Activated T-cell treated with anti-CD3 and anti-CD28 coated beads for 24 hours (primary cell): Measurements from ENCODE around the gene CACNA2D1.

Source experiments
- DNase-seq: peaks from one replicate; pipeline ENCODE4 v3.0.0-alpha.2; 2020; ENCODE audit warnings: low read depth

Gene CACNA2D1

DNA sequence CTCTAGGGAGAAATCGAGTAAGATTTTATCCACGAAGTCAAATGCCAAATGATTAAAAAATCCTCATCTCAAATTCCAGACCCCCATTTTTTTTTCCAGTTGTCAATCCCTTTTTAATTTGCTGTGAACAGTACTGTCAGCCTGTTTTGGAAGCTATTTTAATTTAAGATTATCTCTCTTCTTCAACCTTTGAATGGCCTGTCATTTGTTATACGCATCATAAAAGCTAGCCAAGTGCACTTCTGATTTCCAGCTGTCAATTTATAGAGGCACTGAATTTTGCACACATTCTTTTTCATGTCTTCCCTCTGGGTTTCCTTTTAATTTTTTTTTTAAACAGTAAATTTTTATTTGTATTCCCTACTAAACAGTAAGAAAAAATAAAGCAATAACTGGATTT, 337.4 kb downstream of the CACNA2D1 start:
- no peak for DNase-seq

DNA sequence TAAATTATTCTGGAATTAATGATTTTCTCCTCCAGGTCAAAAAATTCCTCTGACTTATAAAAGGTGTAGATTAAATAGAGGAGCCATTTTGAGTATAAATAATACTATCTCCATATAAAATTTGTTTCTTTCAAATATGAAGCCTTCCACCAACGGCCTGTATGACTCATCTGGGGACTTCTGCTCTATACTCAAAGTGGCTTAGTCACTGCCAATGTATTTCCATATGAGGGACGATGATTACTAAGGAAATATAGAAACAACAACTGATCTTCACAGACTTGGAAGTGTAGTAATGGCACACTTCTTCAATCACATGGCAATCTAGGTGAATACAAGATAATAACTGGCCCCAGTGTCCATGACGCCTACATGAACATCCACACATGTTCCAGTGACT, 338.1 kb downstream of the CACNA2D1 start:
- no peak for DNase-seq

DNA sequence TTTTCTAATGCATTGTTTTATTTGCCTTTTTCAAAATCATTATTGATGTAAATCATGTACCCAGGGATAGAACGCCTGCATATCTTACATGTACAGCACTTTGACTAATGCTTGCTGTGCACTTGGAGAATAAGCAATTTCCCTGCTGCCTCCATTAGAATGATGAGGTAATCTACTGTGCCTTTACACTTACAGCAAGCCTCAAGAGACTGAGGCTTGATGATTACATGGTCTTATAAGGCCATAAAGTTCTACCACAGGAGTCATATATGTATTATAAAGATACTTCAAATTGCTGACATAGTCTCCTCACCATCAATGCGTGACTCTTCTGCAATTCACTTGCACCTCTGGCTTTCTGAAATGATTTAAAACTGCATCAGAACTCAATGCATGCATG, 345.2 kb downstream of the CACNA2D1 start:
- no peak for DNase-seq

DNA sequence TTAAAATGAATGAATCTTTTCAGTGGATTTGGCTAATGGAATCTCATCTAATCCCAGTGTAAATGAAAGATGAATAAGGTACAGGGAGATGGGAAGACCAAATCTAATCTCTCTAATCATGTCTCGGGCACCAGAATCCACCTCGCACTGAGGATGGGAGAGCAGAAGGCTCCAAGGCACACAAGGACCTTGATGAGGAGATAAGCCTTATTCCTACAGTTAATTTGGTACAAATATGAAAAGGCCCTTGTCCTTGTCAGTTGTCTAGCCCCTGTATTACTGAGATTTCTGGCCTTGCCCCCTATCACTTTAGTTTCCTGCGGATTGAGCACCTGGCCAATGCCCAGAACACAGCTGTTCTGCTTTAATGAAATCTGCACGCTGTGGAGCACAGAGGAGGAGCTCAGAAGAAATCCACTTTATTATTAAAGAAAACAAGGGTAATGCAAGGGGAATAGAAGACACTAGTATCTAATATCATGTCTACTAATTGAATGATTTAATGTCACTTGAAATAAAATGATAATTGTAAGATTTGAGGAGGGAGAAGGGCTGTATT, 352.4 kb downstream of the CACNA2D1 start:
- no peak for DNase-seq

DNA sequence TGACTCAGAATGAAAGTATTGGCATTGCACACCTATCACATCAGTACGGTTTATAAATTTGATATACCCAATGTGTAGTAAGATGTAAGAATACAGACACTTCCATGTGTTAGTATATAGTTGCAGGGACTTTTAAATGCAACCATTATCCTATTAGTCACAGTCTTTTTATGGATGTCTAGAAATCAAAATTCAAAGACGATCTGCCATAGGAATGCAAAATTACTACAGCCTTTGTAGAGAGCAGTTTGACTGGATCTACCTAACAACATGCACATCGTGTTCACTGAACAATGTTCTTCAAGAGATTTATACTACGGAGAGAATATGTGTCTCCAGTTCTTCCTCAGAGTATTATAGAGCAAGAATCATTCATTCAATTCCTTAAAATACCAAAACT, 356.5 kb downstream of the CACNA2D1 start:
- no peak for DNase-seq

DNA sequence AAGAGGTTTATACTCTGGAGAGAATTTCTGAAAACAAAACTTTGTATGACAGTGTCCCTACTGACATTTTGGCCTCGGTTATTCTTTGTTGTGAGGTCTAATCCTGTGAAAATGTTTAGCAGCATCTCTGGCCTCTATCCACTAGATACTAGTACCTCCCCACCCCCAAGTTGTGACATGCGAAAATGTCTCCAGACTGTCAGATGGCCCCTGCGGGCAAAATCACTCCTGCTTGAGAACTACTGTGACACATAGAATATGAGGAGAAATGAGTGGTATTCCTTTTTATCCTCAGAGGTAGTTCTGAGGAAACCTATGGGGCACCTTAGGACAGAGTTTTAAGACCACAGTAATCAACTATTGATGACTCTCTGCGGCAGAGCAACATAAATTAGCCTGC, 358.5 kb downstream of the CACNA2D1 start:
- no peak for DNase-seq

DNA sequence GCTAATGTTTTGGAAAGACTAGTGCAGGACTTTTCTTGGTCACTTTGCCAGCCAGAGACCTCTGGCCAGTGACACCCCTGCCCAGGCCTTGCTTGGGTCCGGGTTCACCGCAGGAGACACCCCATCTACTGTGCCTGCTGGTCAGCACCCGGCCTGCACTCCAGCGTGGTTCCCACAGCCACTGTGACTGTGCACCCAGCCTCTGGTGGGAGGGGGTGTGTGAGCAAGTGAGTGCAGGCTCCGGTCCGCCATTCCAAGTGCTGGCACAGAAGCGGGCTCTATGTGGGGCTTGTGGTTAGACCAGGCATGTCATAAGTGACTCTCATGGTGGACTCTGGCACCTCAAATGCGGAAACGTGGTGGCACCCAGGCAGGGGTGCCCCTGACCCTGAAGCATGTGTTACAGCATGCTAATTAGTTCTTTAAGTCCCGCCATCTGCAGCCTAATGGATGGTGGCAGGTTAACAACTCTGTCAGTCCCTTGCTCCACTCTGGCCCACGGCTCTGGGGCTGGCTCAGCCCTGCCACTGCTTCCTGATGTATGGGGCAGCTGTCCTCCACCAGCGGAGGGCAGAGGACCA, 361.8 kb downstream of the CACNA2D1 start:
- DNase-seq: no peak

DNA sequence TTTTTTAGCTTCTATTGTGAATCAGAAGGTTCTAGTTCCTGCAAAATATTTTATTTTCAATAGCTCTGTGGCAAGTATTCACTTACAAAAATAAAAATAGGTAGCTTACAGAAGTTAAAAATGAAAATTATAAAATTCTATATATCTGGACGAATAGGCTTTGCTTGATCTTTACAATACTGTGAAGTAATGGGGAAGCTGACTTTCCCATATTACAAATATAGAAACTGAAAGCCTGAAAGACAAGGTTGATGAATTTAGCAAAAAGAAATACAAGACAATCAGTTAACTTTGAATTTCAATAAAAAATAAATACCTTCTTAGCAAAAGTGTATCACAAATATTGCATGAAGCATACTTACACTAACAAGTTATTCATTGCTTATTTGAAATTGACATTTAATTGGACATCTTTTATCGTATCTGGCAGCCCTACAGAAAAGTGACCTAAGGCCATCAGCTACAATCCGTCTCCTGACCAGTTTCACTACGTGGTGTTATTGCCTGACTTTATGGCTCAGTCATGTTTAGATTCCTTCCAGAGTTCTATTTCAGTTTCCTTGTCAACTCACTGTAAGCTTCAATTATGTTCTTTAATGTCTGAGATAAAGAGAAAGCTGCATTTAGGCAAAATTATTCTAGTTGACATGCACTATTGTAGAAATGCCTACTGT, 363.2 kb downstream of the CACNA2D1 start:
- no peak for DNase-seq

DNA sequence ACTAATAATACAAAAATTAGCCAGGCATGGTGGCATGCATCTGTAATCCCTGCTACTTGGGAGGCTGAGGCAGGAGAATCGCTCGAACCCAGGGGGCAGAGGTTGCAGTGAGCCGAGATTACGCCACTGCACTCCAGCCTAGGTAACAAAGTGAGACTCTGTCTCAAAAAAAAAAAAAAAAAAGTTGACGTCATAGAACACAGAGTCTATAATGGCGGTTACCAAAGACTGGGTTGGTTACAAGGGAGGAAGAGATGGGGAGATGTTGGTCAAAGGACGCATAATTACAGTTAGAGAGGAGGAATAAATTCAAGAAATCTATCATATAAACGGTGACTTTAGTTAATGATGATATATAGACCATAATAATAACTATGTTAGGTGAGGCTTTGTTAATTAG, 364.1 kb downstream of the CACNA2D1 start:
- no peak for DNase-seq

DNA sequence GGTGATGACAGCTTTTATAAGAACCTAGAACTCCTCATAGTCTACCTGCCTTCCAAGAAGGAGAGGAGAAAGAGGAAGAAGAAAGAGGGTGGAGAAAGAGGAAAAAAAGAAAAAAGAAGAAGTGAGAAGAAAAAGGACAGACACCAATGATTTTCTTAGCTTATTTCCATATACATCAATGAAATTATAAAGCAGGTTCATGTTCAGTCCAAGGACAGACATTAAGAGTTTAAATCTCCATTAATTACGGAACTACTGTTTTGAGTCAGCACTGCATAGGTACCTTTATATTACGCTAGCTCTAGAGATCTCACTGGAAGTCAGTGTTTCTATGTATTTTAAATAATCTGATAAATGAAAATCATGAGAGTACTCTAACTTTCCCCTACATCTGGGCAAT, 364.8 kb downstream of the CACNA2D1 start:
- no peak for DNase-seq

DNA sequence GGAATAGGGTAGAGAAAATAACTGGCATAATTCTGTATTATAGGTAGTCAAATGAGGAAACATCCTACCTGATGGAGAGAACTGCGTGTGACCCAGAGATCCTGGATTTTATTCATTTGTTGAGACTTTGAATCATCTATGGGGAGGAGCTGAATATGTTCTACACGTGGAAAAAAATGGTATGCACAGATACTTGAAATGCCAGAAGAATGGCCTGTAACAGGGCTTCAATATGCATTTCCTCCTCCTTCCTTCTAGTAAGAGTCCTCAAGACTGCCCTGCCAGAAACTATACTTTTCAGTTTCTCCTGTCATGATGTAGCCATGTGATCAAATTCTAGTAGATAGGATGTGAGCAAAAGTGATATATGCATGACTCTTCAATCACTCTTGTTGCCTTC, 372.1 kb downstream of the CACNA2D1 start:
- no peak for DNase-seq

DNA sequence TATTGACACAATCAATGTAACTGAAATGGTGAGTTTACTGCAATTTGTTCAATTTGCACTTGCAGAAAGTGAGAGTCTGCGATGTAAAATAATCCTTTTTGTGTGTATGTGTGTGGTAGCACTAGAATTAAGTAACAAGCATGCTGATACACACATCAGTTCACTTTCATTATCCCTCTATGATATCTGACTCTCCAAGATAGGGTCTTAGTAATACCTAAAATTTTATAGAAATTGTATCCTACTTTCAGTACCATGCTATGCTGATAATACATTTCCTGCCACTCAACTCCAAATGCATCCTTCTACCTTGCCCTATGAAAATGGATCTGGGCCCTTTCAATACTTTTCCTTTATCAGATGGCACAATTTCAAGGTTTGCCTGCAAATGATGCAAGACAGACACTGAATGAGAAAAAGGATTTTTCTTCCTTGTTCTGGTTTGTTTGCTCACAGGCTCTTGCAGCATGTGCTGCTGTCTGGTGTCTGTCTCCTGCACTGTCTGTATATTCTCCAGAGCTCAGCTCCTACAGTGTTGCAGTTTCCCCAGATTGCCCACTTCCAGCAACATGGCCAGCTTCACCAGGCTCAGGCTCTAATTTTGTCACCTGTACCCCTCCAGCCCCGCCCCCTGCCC, 375.8 kb downstream of the CACNA2D1 start:
- no peak for DNase-seq

DNA sequence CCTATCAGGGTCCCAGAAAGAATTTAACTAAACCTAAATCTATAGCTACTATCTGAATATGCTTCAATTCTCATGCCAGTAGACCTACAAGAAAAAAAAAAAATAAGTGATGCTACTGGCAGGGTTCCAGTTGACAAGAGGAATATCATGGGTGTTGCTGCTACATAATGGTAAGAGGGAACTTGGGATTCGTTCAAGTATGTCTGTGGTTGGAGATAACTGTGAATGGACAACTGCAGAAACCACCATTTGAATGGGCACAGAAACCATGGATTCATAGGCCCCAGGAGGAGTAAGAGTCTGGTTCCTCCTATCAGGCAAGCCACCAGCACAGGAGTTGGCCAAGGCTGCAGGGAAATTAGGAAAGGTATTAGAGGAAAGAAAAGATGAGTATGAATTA, 386.1 kb downstream of the CACNA2D1 start:
- no peak for DNase-seq

DNA sequence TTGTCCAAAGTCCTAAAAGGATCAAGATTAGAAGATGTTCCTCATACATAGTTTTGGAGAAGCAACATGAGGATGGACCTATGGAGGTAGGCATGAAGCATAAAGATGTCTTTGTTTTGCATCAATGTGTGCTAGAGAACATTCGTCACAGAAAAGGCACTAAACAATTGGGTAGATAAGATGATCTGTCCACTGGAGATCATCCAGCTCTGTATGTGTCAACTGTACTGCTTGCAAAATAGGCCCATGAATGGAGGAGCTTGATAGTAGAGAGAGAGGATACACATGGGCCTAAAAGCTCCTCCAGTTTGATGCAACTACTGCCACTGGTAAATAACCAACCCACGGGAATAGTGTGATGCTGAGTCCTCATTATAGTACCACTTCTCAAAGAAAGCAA, 387.3 kb downstream of the CACNA2D1 start:
- DNase-seq: no peak

DNA sequence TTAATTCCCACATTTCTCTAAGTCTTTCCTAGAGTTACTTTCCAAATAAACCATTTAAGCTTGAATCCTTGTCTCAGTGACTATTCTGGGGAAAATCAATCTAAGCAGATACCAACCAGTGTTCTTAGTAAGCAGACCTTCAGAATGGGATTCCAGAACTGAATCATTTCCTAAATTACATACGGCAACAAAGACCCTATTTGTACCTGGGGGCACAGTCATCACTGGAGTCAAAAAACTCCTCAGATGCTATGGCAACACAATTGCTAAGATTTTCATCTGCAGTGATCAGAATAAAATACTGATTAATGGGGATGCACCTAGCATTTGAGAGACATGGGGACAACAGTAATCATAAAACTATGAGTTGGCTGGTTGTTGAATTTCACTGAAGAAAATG, 389.0 kb downstream of the CACNA2D1 start:
- DNase-seq: no peak

DNA sequence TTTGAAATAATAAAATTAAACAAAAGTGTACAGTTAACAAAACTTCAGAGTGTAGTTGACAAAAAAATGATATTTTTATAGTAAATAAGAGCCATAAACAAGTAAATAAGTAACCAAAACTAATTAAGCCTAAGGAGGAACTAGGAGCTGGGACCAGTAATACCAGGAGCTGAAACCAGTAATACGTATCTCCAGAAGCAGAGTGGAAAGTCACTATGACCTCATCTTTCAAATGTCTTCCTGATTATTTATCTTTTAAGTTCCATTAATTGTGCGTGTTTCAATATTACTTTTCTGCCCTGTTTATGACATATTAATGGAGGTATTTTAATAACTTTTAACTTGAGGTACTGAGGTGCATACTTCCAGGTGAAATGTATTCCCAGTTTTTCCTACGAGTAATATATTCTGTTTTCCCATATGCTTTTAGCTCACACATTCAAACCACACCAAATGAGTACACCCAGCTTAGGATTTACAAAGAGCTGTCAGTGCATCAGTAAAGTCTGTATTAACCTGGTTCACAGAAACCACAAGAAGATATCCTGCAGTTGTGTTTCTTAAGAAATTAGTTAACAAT, 390.0 kb downstream of the CACNA2D1 start:
- DNase-seq: no peak

DNA sequence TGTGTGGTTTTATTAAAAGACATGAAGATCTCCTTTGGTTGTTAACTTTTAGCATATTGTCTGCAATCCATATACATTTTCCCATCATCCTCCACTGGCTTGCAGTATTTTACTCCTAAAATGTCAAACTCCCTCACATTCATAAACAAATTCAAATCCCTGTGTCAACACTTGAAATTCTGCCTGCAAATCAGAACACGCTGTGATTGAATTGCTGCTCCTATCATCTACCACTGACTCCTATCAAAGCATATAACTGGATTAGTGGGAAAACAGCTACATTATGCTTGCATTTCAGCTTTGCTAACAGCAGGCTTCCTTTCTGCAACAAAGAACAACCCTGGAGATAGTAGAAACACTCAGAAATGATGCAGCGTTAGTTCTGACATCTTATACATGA, 392.0 kb downstream of the CACNA2D1 start:
- DNase-seq: no peak

DNA sequence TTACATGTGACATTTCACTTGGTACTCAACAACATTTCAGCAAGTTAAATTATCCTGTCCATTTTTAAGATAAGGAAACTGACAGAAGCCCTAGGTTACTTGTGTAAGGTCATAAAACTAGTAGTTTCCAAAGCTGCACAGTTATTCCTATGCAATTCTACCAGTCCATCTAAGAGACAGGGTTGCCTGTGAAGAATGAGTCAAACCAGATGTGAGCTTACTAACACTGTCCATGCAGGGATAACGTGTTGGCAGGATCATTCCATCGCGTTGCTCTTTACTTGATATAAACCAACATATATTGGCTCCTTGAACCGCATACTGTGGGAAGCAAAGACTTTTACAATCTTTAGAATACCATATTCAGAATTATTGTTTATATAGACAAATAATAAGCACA, 392.8 kb downstream of the CACNA2D1 start:
- DNase-seq: no peak

DNA sequence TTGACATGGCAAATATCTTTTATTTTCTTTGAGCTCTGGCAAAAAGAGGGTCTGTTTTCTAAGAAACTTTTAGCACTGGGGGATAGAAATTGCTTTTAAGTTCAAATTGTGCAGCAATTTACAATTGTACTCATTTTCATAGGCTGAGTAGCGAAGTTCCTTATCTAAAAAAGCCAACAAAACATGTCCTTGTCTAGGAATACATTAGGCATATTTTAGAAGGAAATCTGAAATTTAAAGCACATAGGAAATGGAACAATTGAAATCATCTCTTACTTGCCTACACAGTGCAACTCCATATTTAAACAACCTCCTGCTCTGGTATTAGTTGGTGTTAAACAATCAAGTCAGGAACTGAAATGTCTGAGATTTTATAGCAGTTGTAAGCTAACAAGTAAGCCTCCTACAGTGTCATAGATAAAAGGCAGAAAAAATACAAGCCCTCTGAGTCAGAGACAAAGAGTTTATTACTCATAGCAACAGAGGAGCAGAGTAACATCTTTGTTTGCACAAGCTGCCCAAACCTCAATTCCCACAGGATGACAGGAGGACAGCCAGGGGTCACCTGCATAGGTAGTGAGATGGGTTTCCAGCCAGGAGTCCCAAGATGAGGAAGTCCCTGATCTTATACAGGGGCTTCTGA, 393.6 kb downstream of the CACNA2D1 start:
- no peak for DNase-seq

DNA sequence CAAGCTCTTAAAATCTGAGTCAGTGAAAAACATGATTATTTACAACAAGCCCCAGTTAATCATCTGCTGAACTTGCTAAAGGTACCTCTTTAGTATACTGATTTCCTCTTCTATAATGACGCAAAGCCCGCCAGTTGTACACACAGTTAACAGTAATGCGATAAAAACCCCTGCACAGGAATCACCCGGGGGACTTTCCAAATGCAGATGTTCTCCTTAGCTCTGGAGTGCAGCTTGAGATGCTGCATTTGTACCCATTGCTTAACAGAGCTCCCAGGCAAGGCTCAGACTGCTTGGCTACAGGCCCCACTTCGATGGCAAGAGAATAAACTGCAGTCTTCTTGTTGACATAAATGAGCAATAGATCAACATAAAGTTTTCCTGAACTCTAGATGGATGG, 394.1 kb downstream of the CACNA2D1 start:
- no peak for DNase-seq

DNA sequence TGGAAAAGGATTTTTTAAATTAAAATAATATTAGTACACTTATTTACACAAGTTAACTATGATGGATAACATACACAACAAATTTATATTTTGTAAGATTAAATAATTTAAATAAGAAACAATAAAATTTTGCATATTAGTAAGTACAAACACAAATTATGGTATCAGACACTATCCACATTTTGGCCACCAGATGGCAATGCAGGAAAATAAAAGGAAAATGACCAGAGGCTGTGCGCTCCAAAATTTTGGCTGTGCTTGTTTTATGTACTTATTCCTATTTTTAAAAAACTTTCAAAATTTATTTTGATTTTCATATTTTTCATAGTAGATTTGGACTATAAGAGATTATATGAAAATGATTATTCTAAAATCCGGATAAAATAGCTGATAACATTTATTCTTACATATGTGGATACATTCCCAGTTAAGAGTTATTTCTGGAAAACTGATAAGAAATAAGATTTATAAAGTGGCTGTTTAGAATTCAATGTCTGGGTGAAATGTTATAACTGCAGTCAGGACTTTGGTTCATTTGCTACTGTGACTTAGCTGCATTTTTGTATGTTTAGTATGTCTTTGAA, 399.0 kb downstream of the CACNA2D1 start:
- DNase-seq: no peak

DNA sequence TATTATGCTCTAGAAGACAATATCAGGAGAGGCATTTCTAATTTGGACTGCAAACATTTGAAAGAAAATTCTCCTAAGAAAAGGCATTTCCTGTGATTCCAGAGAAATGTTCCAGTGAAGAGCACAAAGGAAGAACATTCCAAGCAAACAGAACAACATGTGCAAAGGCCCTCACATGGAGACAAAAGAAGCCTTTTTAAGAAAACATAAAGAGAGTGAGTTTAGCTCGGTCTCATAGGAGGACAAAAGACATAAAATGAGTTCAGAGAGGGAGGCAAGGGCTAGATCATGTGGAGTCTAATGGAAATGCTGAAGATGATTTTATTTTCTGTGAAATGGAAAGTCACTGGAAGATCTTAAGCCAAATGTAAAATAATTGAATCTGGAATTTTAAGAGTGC, 404.0 kb downstream of the CACNA2D1 start:
- DNase-seq: no peak
